SK-N-SH (cell line): Measurements from ENCODE around the gene AMIGO1.

Experiments used
- ELF1 ChIP-seq: IDR thresholded peaks from 2 replicates; pipeline ENCODE4 v1.4.0; 2012
- TAF1 ChIP-seq: IDR thresholded peaks from 2 replicates; pipeline ENCODE4 v1.6.1; 2012; ENCODE audit warnings: low read depth, mild to moderate bottlenecking, low read length, moderate library complexity, borderline replicate concordance
- YY1 ChIP-seq: IDR thresholded peaks from 2 replicates; pipeline ENCODE4 v1.4.0; 2012; ENCODE audit warnings: low read depth, mild to moderate bottlenecking

GRCh38 chr1:109498161-109498801 lies 11.2 kb downstream of the AMIGO1 start:
- TF ChIP-seq YY1: no peak
- TF ChIP-seq TAF1: no peak
- no peak for TF ChIP-seq ELF1
